ENCODE results near the gene CCR5.
"Not testable (repeated sequence)": the region's sequence is repeated elsewhere in the genome, so short reads cannot be mapped to it uniquely, and the experiment has no call there.

Gene CCR5

DNA sequence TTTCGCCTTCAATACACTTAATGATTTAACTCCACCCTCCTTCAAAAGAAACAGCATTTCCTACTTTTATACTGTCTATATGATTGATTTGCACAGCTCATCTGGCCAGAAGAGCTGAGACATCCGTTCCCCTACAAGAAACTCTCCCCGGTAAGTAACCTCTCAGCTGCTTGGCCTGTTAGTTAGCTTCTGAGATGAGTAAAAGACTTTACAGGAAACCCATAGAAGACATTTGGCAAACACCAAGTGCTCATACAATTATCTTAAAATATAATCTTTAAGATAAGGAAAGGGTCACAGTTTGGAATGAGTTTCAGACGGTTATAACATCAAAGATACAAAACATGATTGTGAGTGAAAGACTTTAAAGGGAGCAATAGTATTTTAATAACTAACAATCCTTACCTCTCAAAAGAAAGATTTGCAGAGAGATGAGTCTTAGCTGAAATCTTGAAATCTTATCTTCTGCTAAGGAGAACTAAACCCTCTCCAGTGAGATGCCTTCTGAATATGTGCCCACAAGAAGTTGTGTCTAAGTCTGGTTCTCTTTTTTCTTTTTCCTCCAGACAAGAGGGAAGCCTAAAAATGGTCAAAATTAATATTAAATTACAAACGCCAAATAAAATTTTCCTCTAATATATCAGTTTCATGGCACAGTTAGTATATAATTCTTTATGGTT is at the start of gene CCR5:
CCR5 (plus strand) TSS at position 108 of the 680 bp plus-strand sequence. CDS start 1,957 bp downstream, outside the sequence.
- DNase-seq = no peak

GRCh38 chr3:46321461-46322104 is 49.2 kb upstream of the CCR5 start:
- DNase-seq = no peak

GRCh38 chr3:46324036-46324435 is 46.7 kb upstream of the CCR5 start:
- DNase-seq = no peak

- DNase-seq = no peak
These were observed 45.0 kb upstream of the CCR5 start for GRCh38 chr3:46325645-46326300.

- not testable (repeated sequence) for DNase-seq
These were observed 40.1 kb upstream of the CCR5 start for GRCh38 chr3:46330676-46331075.

GRCh38 chr3:46334741-46335478 is 35.8 kb upstream of the CCR5 start:
- no peak for DNase-seq

DNA sequence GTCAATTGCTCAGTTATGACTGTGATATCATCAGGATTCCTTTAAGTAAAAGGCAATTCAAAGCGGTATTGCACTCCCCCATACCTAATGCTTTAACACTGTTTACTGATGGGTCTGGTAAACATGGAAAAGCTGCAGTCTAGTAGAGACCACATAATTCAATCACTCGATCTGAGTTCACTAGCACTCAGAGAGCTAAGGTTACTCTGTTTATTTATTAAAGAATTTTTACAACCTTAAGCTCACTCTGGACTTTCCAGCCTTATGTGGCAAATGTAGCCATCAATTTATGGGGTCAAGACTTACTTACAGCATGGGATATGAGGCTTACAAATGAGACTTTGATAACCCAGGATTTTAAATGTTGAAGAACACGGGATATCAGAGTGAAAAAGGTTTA is 35.2 kb upstream of the CCR5 start:
- DNase-seq = no peak

GRCh38 chr3:46337911-46338310 is 32.8 kb upstream of the CCR5 start:
- DNase-seq = no peak

GRCh38 chr3:46338840-46339239 is 31.9 kb upstream of the CCR5 start:
- no peak for DNase-seq

DNA sequence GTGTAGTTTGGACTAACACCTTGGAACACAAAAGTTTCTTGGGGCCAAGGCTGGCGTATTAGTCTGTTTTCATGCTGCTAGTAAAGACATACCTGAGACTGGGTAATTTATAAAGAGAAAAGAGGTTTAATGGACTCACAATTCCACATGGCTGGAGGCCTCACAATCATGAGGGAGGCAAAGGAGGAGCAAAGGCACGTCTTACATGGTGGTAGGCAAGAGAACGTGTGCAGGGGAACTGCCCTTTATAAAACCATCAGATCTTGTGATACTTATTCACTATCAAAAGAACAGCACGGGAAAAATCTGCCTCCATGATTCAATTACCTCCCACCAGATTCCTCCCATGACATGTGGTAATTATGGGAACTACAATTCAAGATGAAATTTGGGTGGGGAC is 26.3 kb upstream of the CCR5 start:
- no peak for DNase-seq

GRCh38 chr3:46348823-46349482 is 21.8 kb upstream of the CCR5 start:
- DNase-seq = no peak

DNA sequence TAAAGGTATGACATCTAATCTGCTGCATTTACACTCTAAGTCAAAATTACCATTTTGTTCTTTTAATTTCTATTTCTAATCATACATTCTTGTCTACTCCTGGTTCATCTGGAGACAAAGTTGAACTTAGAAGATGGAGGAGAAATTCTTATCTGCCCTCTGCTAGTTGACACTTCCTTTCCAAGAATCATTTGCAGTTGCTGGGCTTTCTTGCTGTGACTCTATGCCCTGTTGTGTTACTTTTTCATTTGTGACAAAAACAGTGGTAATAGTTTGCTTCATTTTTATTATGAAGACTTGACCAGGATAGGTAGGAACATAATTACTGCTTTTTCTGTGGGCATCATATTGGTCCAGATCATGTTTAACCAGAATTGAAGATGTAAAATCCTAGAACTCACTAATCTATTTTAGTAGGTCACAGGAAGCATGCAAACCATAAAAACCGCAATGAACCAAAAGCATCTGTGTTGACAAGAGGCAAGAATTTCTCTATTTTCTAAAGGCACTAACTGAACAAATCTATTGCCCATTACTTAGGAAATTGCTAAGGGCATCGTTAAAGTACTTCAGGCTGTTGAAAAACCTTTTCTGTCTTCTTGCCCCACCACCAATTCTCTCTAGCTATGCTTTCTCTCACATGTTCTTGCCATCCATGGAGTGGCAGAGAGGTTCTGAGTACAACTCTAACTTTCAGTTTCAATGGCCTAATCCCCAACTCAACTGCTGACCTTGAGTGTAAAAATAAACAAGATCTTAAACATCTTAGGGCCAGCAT is 21.1 kb upstream of the CCR5 start:
- DNase-seq = no peak

DNA sequence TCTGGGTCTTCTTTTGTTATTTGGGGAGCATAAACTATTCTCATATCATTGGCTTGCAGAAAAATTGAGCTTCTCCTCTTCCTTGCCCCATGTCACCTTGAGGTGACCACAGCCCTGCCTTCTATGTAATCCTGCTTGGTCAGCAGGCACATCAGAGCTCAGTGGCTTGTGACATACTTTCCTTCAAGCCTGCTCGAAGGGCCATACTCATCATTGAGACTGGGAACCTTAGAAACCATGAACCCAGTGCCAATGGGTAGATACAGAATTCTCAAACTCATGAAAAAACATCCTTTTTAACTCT is 20.5 kb upstream of the CCR5 start:
- no peak for DNase-seq

GRCh38 chr3:46351646-46352045 is 19.1 kb upstream of the CCR5 start:
- no peak for DNase-seq

- no peak for DNase-seq
These were observed 17.7 kb upstream of the CCR5 start for GRCh38 chr3:46353090-46353489.

GRCh38 chr3:46353647-46354410 is 16.9 kb upstream of the CCR5 start, which contains the start of gene CCR2:
Gene CCR2, plus strand, starts transcription at chr3:46354111. Its CDS starts 3,417 bp downstream, at chr3:46357528.
- DNase-seq = no peak

DNA sequence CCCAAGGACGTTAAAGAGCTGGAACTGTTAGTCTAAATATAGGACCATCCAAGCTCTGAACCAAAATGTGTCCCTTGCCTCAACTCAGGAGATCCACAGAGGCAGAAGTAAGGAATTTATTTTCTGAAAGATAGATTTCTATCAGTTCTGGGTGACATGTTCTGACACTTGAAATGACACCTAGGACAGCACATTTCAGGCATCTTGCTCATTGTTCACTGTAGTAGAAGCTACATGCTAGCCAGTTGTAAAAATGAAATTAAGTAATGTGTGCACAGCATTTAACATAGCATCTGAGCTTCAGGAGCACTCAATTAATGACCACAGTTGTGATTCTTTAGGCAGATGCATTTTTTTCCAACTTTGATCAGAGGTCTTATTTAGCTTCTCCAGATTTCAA is 16.3 kb upstream of the CCR5 start:
- no peak for DNase-seq

DNA sequence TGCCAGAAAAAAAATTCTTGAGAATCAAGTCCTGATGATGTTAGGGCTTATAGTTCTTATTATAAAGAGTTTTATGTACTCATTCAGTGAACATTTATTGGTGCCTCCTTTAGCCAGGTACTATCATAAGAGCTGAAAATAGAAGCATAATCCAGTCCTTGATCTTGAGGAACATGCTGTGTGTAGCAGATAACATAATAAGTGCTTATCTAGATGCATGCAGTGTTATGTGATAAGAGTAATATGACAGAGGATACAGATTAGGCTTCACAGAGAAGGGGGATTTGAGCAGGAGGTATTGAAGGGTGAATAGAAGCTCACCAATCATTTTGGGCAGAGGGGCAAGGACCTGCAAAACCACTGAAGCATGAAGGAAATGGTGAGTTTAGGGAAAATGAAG is 15.8 kb upstream of the CCR5 start:
- no peak for DNase-seq

DNA sequence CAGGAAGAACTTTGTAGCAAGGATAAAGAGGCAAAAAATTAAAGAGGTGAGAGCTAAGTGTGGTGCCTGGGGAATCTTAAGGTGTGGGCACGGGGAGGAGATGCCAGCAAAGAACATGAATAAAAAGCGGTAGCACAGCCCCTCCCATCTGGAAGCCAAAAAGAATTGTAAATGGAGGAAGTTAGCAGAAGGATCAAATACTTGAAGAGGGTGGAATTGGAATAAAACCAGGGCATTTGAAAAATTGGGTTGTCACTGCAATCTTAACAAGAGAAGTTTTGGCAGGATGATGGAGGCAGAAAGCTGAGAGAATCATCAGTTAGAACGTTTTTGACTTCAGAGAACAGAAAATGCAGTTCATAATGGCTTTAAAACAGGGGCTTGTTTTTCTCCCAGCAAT is 14.5 kb upstream of the CCR5 start:
- DNase-seq = no peak

- DNase-seq = no peak
These were observed 13.8 kb upstream of the CCR5 start for GRCh38 chr3:46356909-46357308.

- DNase-seq = no peak
These were observed 12.3 kb upstream of the CCR5 start for GRCh38 chr3:46358466-46358865.
